HEK293 (cell line): ENCODE results near the gene ADGRD1.

ENCODE experiments used
- CTCF ChIA-PET: fragments of 350-600 bp; formaldehyde crosslinking; extraction: SDS; loops from one replicate; lab custom pipeline; 2021; ENCODE audit warnings: antibody characterized with exemption; lab: Yijun Ruan, JAX
- POLR2A ChIA-PET: fragments of 300-600 bp; formaldehyde crosslinking; extraction: SDS; loops from one replicate; lab custom pipeline; 2020; ENCODE audit warnings: antibody characterized with exemption, inconsistent platforms; lab: Yijun Ruan, JAX
- H3K27ac ChIP-seq: fragments of 200-500 bp; sonication (Bioruptor generic); 2 replicates; pipeline ENCODE4 v1.5.1; 2014; ENCODE audit warnings: low read depth, low read length, control low read depth, inconsistent platforms; ENCODE audit errors: extremely low read depth
- H3K36me3 ChIP-seq, 2 experiments: fragments of 200-500 bp in 1 of 2; sonication (Bioruptor generic) in 1 of 2; 1 replicate in 1 of 2; 2 replicates in 1 of 2; pipeline ENCODE4 v1.5.1; 2014 to 2017; ENCODE audit warnings: inconsistent platforms in 2 of 2, low read length in 2 of 2; ENCODE audit not compliant: control insufficient read depth in 2 of 2, insufficient read depth in 1 of 2
- H3K4me1 ChIP-seq: fragments of 200-500 bp; sonication (Bioruptor generic); 2 replicates; pipeline ENCODE4 v1.5.1; 2014; ENCODE audit warnings: mild to moderate bottlenecking, low read length, inconsistent platforms; ENCODE audit not compliant: control insufficient read depth, insufficient read depth
- H3K4me3 ChIP-seq: 2 replicates; pipeline ENCODE4 v1.5.1; 2011; ENCODE audit warnings: low read depth, mild to moderate bottlenecking, control low read depth, low read length, moderate library complexity
- H3K9me3 ChIP-seq: fragments of 200-500 bp; sonication (Bioruptor generic); 2 replicates; pipeline ENCODE4 v1.5.1; 2014; ENCODE audit warnings: low read depth, low read length, inconsistent platforms; ENCODE audit not compliant: control insufficient read depth, insufficient read depth
- BCL11A ChIP-seq: fragments of 450-650 bp; formaldehyde crosslinking; IDR thresholded peaks from 2 replicates; pipeline ENCODE4 v1.5.1; 2016; ENCODE audit warnings: low read depth, missing biosample characterization, missing genetic modification characterization
- GLIS2 ChIP-seq: fragments of 450-650 bp; formaldehyde crosslinking; IDR thresholded peaks from 2 replicates; pipeline ENCODE4 v1.5.1; 2016; ENCODE audit warnings: missing biosample characterization, missing genetic modification characterization
- KLF16 ChIP-seq: fragments of 450-650 bp; formaldehyde crosslinking; IDR thresholded peaks from 2 replicates; pipeline ENCODE4 v1.5.1; 2017; ENCODE audit warnings: missing biosample characterization, missing genetic modification characterization
- RBAK ChIP-seq: fragments of 450-650 bp; formaldehyde crosslinking; IDR thresholded peaks from 2 replicates; pipeline ENCODE4 v1.5.1; 2016; ENCODE audit warnings: missing biosample characterization, missing genetic modification characterization
- SCRT2 ChIP-seq: fragments of 450-650 bp; formaldehyde crosslinking; IDR thresholded peaks from 2 replicates; pipeline ENCODE4 v1.5.1; 2016; ENCODE audit warnings: missing biosample characterization, missing genetic modification characterization
- YY1 ChIP-seq: fragments of 450-650 bp; formaldehyde crosslinking; IDR thresholded peaks from 2 replicates; pipeline ENCODE4 v1.5.1; 2018; ENCODE audit warnings: missing biosample characterization, missing genetic modification characterization
- YY2 ChIP-seq: fragments of 450-650 bp; formaldehyde crosslinking; IDR thresholded peaks from 2 replicates; pipeline ENCODE4 v1.5.1; 2016; ENCODE audit warnings: missing biosample characterization, missing genetic modification characterization
- ZBTB20 ChIP-seq: fragments of 450-650 bp; formaldehyde crosslinking; IDR thresholded peaks from 2 replicates; pipeline ENCODE4 v1.5.1; 2016; ENCODE audit warnings: missing biosample characterization, missing genetic modification characterization
- ZNF174 ChIP-seq: fragments of 450-650 bp; formaldehyde crosslinking; IDR thresholded peaks from 2 replicates; pipeline ENCODE4 v1.5.0; 2017; ENCODE audit warnings: missing biosample characterization, mild to moderate bottlenecking, missing genetic modification characterization
- ZNF2 ChIP-seq: fragments of 450-650 bp; formaldehyde crosslinking; IDR thresholded peaks from 2 replicates; pipeline ENCODE4 v1.5.1; 2016; ENCODE audit warnings: missing biosample characterization, missing genetic modification characterization
- ZNF280D ChIP-seq: fragments of 450-650 bp; formaldehyde crosslinking; IDR thresholded peaks from 2 replicates; pipeline ENCODE4 v1.5.1; 2016; ENCODE audit warnings: missing biosample characterization, missing genetic modification characterization
- ZNF335 ChIP-seq: fragments of 450-650 bp; formaldehyde crosslinking; conservative IDR thresholded peaks from 2 replicates; pipeline ENCODE4 v1.5.1; 2016; ENCODE audit warnings: missing biosample characterization, missing genetic modification characterization
- ZNF391 ChIP-seq: fragments of 450-650 bp; formaldehyde crosslinking; IDR thresholded peaks from 2 replicates; pipeline ENCODE4 v1.5.1; 2016; ENCODE audit warnings: low read depth, missing biosample characterization, missing genetic modification characterization, borderline replicate concordance
- ZNF398 ChIP-seq: fragments of 450-650 bp; formaldehyde crosslinking; IDR thresholded peaks from 2 replicates; pipeline ENCODE4 v1.5.1; 2017; ENCODE audit warnings: missing biosample characterization, missing genetic modification characterization
- ZNF404 ChIP-seq: fragments of 450-650 bp; formaldehyde crosslinking; IDR thresholded peaks from 2 replicates; pipeline ENCODE4 v1.5.1; 2017; ENCODE audit warnings: missing biosample characterization, missing genetic modification characterization
- ZNF416 ChIP-seq: fragments of 450-650 bp; formaldehyde crosslinking; IDR thresholded peaks from 2 replicates; pipeline ENCODE4 v1.5.1; 2016; ENCODE audit warnings: missing biosample characterization, missing genetic modification characterization
- ZNF426 ChIP-seq: fragments of 450-650 bp; formaldehyde crosslinking; IDR thresholded peaks from 2 replicates; pipeline ENCODE4 v1.5.1; 2017; ENCODE audit warnings: missing biosample characterization, missing genetic modification characterization, mild to moderate bottlenecking, inconsistent platforms, moderate library complexity
- ZNF48 ChIP-seq: fragments of 450-650 bp; formaldehyde crosslinking; IDR thresholded peaks from 2 replicates; pipeline ENCODE4 v1.5.1; 2016; ENCODE audit warnings: missing biosample characterization, missing genetic modification characterization
- ZNF544 ChIP-seq: fragments of 450-650 bp; formaldehyde crosslinking; IDR thresholded peaks from 2 replicates; pipeline ENCODE4 v1.5.0; 2017; ENCODE audit warnings: missing biosample characterization, missing genetic modification characterization
- ZNF548 ChIP-seq: fragments of 450-650 bp; formaldehyde crosslinking; IDR thresholded peaks from 2 replicates; pipeline ENCODE4 v1.5.1; 2016; ENCODE audit warnings: missing biosample characterization, missing genetic modification characterization
- ZNF585B ChIP-seq: fragments of 450-650 bp; formaldehyde crosslinking; IDR thresholded peaks from 2 replicates; pipeline ENCODE4 v1.5.1; 2016; ENCODE audit warnings: missing biosample characterization, missing genetic modification characterization
- ZNF600 ChIP-seq: fragments of 450-650 bp; formaldehyde crosslinking; IDR thresholded peaks from 2 replicates; pipeline ENCODE4 v1.5.1; 2016; ENCODE audit warnings: missing biosample characterization, missing genetic modification characterization
- ZNF654 ChIP-seq: fragments of 450-650 bp; formaldehyde crosslinking; IDR thresholded peaks from 2 replicates; pipeline ENCODE4 v1.5.1; 2016; ENCODE audit warnings: low read depth, missing biosample characterization, missing genetic modification characterization
- ZNF660 ChIP-seq: fragments of 450-650 bp; IDR thresholded peaks from 2 replicates; pipeline ENCODE4 v1.5.1; 2018; ENCODE audit warnings: missing biosample characterization, mild to moderate bottlenecking, missing genetic modification characterization
- ZNF670 ChIP-seq: fragments of 450-650 bp; formaldehyde crosslinking; IDR thresholded peaks from 2 replicates; pipeline ENCODE4 v1.5.1; 2016; ENCODE audit warnings: missing biosample characterization, missing genetic modification characterization, low read depth
- ZNF701 ChIP-seq: fragments of 450-650 bp; formaldehyde crosslinking; IDR thresholded peaks from 2 replicates; pipeline ENCODE4 v1.5.1; 2016; ENCODE audit warnings: missing biosample characterization, missing genetic modification characterization
- ZNF747 ChIP-seq: fragments of 450-650 bp; formaldehyde crosslinking; IDR thresholded peaks from 2 replicates; pipeline ENCODE4 v1.5.1; 2016; ENCODE audit warnings: missing biosample characterization, missing genetic modification characterization
- ZNF792 ChIP-seq: fragments of 450-650 bp; formaldehyde crosslinking; IDR thresholded peaks from 2 replicates; pipeline ENCODE4 v1.5.1; 2016; ENCODE audit warnings: missing biosample characterization, missing genetic modification characterization
- ZXDB ChIP-seq: fragments of 450-650 bp; formaldehyde crosslinking; IDR thresholded peaks from 2 replicates; pipeline ENCODE4 v1.5.1; 2016; ENCODE audit warnings: missing biosample characterization, missing genetic modification characterization
- TF ChIP-seq, protein P1 (sequence below): fragments of 450-650 bp; formaldehyde crosslinking; IDR thresholded peaks from 2 replicates; pipeline ENCODE4 v1.5.0; 2017; ENCODE audit warnings: missing biosample characterization, missing genetic modification characterization, borderline replicate concordance
- TF ChIP-seq, protein P2 (sequence below): fragments of 450-650 bp; formaldehyde crosslinking; IDR thresholded peaks from 2 replicates; pipeline ENCODE4 v1.5.1; 2016; ENCODE audit warnings: missing biosample characterization, missing genetic modification characterization

Gene ADGRD1

DNA sequence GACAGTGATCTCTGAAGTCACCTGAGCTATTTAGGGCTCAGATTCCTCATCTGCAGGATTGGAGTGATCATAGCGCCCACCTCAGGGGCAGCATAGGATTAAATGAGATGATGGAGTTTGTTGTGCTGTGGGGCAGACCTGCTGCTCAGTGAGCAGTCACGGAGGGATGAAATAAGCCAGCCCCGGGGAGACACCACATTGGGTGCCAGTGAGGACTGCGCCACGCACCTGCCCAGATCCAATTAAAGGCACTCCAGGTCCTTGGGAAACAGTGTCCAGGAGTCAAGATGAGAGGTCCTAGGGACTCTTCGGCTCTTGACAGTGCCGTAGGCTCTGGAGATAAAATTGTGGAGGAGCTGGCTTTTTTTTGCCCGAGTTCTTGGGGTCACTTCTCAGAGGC is 166.2 kb downstream of the ADGRD1 start:
- Histone ChIP-seq H3K36me3 (no peaks in the 10 kb centered on the region), H3K4me1 (no peaks in the 10 kb centered on the region), H3K9me3 (no peaks in the 10 kb centered on the region), H3K4me3 (no peak overlapping the region), H3K27ac (no peak overlapping the region)
- TF ChIP-seq ZNF416 (tag by site-specific recombination) = no peak
- no peak for TF ChIP-seq ZXDB (tag by site-specific recombination)
- no peak for TF ChIP-seq ZNF280D
- no peak for TF ChIP-seq ZNF585B (tag by site-specific recombination)
- CTCF ChIA-PET = interaction anchor here (1.9 kb wide), 1 partner anchor 15 kb away, joined by 6 read pairs; no protein-coding TSS in a partner anchor
- POLR2A ChIA-PET = no interaction called here

- POLR2A ChIA-PET = no interaction called here
These were observed 167.1 kb downstream of the ADGRD1 start for GRCh38 chr12:131120831-131121271.

GRCh38 chr12:131121705-131122405 is 168.1 kb downstream of the ADGRD1 start:
- CTCF ChIA-PET = interaction anchor here (0.7 to 0.9 kb wide), 2 partner anchors 10 to 17 kb away, joined by 3 to 5 read pairs; no protein-coding TSS in a partner anchor
- Histone ChIP-seq H3K9me3 (no peaks in the 10 kb centered on the region), H3K36me3 (no peaks in the 10 kb centered on the region), H3K4me1 (no peaks in the 10 kb centered on the region), H3K27ac (no peak overlapping the region), H3K4me3 (no peak overlapping the region)
- POLR2A ChIA-PET = no interaction called here
- TF ChIP-seq BCL11A (tag by site-specific recombination) (no peak), ZNF600 (no peak), ZNF670 (tag by site-specific recombination) (no peak), ZNF48 (tag by site-specific recombination) (no peak), ZNF174 (tag by site-specific recombination) (no peak), ZNF391 (tag by site-specific recombination) (no peak), ZNF548 (tag by site-specific recombination) (no peak), ZNF404 (tag by site-specific recombination) (no peak)
- TF ChIP-seq, protein P1, sequence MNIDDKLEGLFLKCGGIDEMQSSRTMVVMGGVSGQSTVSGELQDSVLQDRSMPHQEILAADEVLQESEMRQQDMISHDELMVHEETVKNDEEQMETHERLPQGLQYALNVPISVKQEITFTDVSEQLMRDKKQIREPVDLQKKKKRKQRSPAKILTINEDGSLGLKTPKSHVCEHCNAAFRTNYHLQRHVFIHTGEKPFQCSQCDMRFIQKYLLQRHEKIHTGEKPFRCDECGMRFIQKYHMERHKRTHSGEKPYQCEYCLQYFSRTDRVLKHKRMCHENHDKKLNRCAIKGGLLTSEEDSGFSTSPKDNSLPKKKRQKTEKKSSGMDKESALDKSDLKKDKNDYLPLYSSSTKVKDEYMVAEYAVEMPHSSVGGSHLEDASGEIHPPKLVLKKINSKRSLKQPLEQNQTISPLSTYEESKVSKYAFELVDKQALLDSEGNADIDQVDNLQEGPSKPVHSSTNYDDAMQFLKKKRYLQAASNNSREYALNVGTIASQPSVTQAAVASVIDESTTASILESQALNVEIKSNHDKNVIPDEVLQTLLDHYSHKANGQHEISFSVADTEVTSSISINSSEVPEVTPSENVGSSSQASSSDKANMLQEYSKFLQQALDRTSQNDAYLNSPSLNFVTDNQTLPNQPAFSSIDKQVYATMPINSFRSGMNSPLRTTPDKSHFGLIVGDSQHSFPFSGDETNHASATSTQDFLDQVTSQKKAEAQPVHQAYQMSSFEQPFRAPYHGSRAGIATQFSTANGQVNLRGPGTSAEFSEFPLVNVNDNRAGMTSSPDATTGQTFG (tag by site-specific recombination) = no peak

More at GRCh38 chr12:131120831-131121271, 167.1 kb downstream of the ADGRD1 start:
- Histone ChIP-seq H3K9me3 (no peaks in the 10 kb centered on the region), H3K36me3 (no peaks in the 10 kb centered on the region), H3K4me1 (no peaks in the 10 kb centered on the region), H3K27ac (no peak overlapping the region), H3K4me3 (no peak overlapping the region)
- CTCF ChIA-PET = no interaction called here
- TF ChIP-seq GLIS2 (tag by site-specific recombination) = no peak
- no peak for TF ChIP-seq ZNF654 (tag by site-specific recombination)
- no peak for TF ChIP-seq ZNF701 (tag by site-specific recombination)
- TF ChIP-seq ZNF792 = no peak
- no peak for TF ChIP-seq KLF16 (tag by site-specific recombination)
- no peak for TF ChIP-seq ZNF2
- TF ChIP-seq, protein P2, sequence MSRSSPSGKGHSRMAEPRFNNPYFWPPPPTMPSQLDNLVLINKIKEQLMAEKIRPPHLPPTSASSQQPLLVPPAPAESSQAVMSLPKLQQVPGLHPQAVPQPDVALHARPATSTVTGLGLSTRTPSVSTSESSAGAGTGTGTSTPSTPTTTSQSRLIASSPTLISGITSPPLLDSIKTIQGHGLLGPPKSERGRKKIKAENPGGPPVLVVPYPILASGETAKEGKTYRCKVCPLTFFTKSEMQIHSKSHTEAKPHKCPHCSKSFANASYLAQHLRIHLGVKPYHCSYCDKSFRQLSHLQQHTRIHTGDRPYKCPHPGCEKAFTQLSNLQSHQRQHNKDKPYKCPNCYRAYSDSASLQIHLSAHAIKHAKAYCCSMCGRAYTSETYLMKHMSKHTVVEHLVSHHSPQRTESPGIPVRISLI (tag by site-specific recombination) = no peak
- no peak for TF ChIP-seq ZNF544 (tag by site-specific recombination)
- no peak for TF ChIP-seq YY1
- TF ChIP-seq ZNF335 (tag by site-specific recombination) = no peak
- TF ChIP-seq RBAK = no peak
- TF ChIP-seq ZNF398 (tag by site-specific recombination) = no peak
- no peak for TF ChIP-seq ZNF426 (tag by site-specific recombination)
- TF ChIP-seq ZNF747 = no peak
- no peak for TF ChIP-seq ZNF660
- no peak for TF ChIP-seq YY2 (tag by site-specific recombination)
- TF ChIP-seq ZBTB20 = no peak
- TF ChIP-seq SCRT2 (tag by site-specific recombination) = no peak
